ENCODE results near the gene ELP5.

DNA sequence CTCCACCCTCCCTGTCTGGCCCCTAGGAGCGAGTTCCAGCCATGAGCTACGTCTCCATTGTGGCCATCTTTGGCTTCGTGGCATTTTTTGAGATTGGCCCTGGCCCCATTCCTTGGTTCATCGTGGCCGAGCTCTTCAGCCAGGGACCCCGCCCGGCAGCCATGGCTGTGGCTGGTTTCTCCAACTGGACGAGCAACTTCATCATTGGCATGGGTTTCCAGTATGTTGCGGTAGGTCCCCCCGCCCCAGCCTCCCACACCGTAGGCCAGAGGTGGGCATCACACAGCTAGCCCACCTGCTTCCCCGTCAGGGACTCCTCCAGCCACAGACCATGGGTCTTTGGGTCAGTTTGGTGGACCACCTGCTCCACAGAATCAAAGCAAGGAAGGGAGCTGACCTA is 33.7 kb downstream of the ELP5 start:
- TF ChIP-seq, protein P1, sequence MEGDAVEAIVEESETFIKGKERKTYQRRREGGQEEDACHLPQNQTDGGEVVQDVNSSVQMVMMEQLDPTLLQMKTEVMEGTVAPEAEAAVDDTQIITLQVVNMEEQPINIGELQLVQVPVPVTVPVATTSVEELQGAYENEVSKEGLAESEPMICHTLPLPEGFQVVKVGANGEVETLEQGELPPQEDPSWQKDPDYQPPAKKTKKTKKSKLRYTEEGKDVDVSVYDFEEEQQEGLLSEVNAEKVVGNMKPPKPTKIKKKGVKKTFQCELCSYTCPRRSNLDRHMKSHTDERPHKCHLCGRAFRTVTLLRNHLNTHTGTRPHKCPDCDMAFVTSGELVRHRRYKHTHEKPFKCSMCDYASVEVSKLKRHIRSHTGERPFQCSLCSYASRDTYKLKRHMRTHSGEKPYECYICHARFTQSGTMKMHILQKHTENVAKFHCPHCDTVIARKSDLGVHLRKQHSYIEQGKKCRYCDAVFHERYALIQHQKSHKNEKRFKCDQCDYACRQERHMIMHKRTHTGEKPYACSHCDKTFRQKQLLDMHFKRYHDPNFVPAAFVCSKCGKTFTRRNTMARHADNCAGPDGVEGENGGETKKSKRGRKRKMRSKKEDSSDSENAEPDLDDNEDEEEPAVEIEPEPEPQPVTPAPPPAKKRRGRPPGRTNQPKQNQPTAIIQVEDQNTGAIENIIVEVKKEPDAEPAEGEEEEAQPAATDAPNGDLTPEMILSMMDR (IDR thresholded peaks at IDR 0.05): no peak
- no peak for TF ChIP-seq POLR2A (IDR thresholded peaks at IDR 0.05)
